PC-9 (cell line): ENCODE measurements around the gene PRF1. TPM values are rescaled to one million over a fixed set of nuclear protein-coding genes. Genes with fewer than 3 reads are reported as not detected.

Experiments
- BruUV-seq: library from RNA; stranded (reverse); fragments of 400-500 nt; replicated peaks from 2 replicates; lab custom pipeline; 2021; lab: Mats Ljungman, UMichigan
- CTCF ChIA-PET: fragments of 300-600 bp; sonication (Branson Sonifier 250); formaldehyde crosslinking; loops from one replicate; lab custom pipeline; 2022; ENCODE audit warnings: antibody characterized with exemption; lab: Charles Lee
- POLR2A ChIA-PET: fragments of 300-600 bp; sonication (Branson Sonifier 250); formaldehyde crosslinking; loops from one replicate; lab custom pipeline; 2022; ENCODE audit warnings: antibody characterized with exemption; ENCODE audit not compliant: unreplicated experiment; lab: Charles Lee
- DNase-seq, 2 experiments: peaks; one replicate each; pipeline versions ENCODE4 v3.0.0 to v3.0.0-alpha.2; 2015 to 2022; ENCODE audit warnings: mixed read lengths in 1 of 2
- H2AFZ ChIP-seq: fragments of 200-600 bp; sonication (generic); 2 replicates; pipeline ENCODE4 v1.8.1; 2017; ENCODE audit warnings: antibody characterized with exemption
- H3F3A ChIP-seq: fragments of 200-600 bp; sonication (generic); 2 replicates; pipeline ENCODE4 v1.8.1; 2017; ENCODE audit warnings: antibody characterized with exemption, mild to moderate bottlenecking, low read depth; ENCODE audit not compliant: insufficient read depth
- H3K27ac ChIP-seq: fragments of 200-600 bp; sonication (generic); 2 replicates; pipeline ENCODE4 v1.6.1; 2016; ENCODE audit warnings: mixed run types
- H3K27me3 ChIP-seq: fragments of 200-600 bp; sonication (generic); 2 replicates; pipeline ENCODE4 v1.6.1; 2016; ENCODE audit warnings: low read depth, mixed run types; ENCODE audit not compliant: insufficient read depth
- H3K36me3 ChIP-seq: fragments of 200-600 bp; sonication (generic); 2 replicates; pipeline ENCODE4 v1.6.1; 2016; ENCODE audit warnings: low read depth, mixed run types
- H3K4me1 ChIP-seq: fragments of 200-600 bp; sonication (generic); replicated peaks from 2 replicates; pipeline ENCODE4 v1.6.1; 2016; ENCODE audit warnings: mixed run types; ENCODE audit not compliant: insufficient read depth
- H3K4me2 ChIP-seq: fragments of 200-600 bp; sonication (generic); 2 replicates; pipeline ENCODE4 v1.6.1; 2017; ENCODE audit warnings: mixed run types
- H3K4me3 ChIP-seq: fragments of 200-600 bp; sonication (generic); 2 replicates; pipeline ENCODE4 v1.6.1; 2016; ENCODE audit warnings: mixed run types
- H3K79me2 ChIP-seq: fragments of 200-600 bp; sonication (generic); 2 replicates; pipeline ENCODE4 v1.6.1; 2017; ENCODE audit warnings: low read depth, mixed run types
- H3K9me2 ChIP-seq: fragments of 200-600 bp; sonication (generic); 2 replicates; pipeline ENCODE4 v1.8.1; 2017; ENCODE audit warnings: mild to moderate bottlenecking; ENCODE audit not compliant: insufficient read depth
- H3K9me3 ChIP-seq: fragments of 200-600 bp; sonication (generic); 2 replicates; pipeline ENCODE4 v1.8.1; 2016; ENCODE audit warnings: low read depth; ENCODE audit not compliant: insufficient read depth
- H4K20me1 ChIP-seq: fragments of 200-600 bp; sonication (generic); 2 replicates; pipeline ENCODE4 v1.8.1; 2017; ENCODE audit not compliant: insufficient read depth
- CTCF ChIP-seq: fragments of 200-600 bp; sonication (generic); conservative IDR thresholded peaks from 2 replicates; pipeline ENCODE4 v1.6.1; 2017; ENCODE audit warnings: mixed run types, antibody characterized with exemption, mild to moderate bottlenecking, moderate library complexity
- EZH2 ChIP-seq: fragments of 200-600 bp; sonication (generic); IDR thresholded peaks from 2 replicates; pipeline ENCODE4 v1.8.0; 2017; ENCODE audit warnings: antibody characterized with exemption, low read depth
- intact Hi-C: fragments of 100-400 bp; cut with micrococcal nuclease; formaldehyde crosslinking; loops from one replicate; pipeline ENCODE4 v1.10.0; 2022; ENCODE audit not compliant: unreplicated experiment
- total RNA-seq: library from RNA; stranded (reverse); gene quantifications from 2 replicates; pipeline ENCODE4 v1.2.3, GENCODE V29; 2021

The PRF1 gene
- total RNA-seq, 1 experiment from 2014 or later: not detected

GRCh38 chr10:70620020-70620289, 17.4 kb upstream of the PRF1 start:
- Histone ChIP-seq H2AFZ (no peak overlapping the region), H3K27ac (no peak overlapping the region), H3K79me2 (no peaks in the 10 kb centered on the region), H3K4me1 (no peaks in the 10 kb centered on the region), H3K4me2 (no peak overlapping the region), H3K9me3 (peaks cover 16% of the 10 kb centered on the region), H4K20me1 (no peaks in the 10 kb centered on the region), H3K9me2 (no peaks in the 10 kb centered on the region), H3F3A (no peaks in the 10 kb centered on the region), H3K27me3 (no peaks in the 10 kb centered on the region), H3K36me3 (no peaks in the 10 kb centered on the region), H3K4me3 (no peak overlapping the region)
- POLR2A ChIA-PET: interaction anchor here (0.7 kb wide), 1 partner anchor 565 kb away, joined by 3 read pairs; no protein-coding TSS in a partner anchor
- intact Hi-C loops: no loop called here
- TF ChIP-seq CTCF (no peak), EZH2 (no peak)
- no TSS peak for BruUV-seq
- no peak for DNase-seq
- CTCF ChIA-PET: interaction anchor here (0.6 to 0.8 kb wide), 2 partner anchors 44 to 426 kb away, joined by 3 to 4 read pairs; no protein-coding TSS in a partner anchor

GRCh38 chr10:70619271-70620019, 16.9 kb upstream of the PRF1 start:
- H3K4me2 ChIP-seq: no peak overlapping the region
- intact Hi-C loops: loop anchor here (1.0 to 5.0 kb wide), 2 partner anchors 140 to 263 kb away; no protein-coding TSS in a partner anchor
- POLR2A ChIA-PET: no interaction called here
- no TSS peak for BruUV-seq
- no peaks in the 10 kb centered on the region for H3K27me3 ChIP-seq
- TF ChIP-seq EZH2: no peak
- peak; percentile 69 for TF ChIP-seq CTCF
- H3K27ac ChIP-seq: no peak overlapping the region
- H3K4me3 ChIP-seq: no peak overlapping the region
- no peaks in the 10 kb centered on the region for H3K4me1 ChIP-seq
- no peak overlapping the region for H2AFZ ChIP-seq
- H3K79me2 ChIP-seq: no peaks in the 10 kb centered on the region
- peak in 1 of 2 experiments; percentile 37 for DNase-seq
- H4K20me1 ChIP-seq: no peaks in the 10 kb centered on the region
- H3K36me3 ChIP-seq: no peaks in the 10 kb centered on the region
- H3K9me2 ChIP-seq: no peaks in the 10 kb centered on the region
- H3F3A ChIP-seq: no peaks in the 10 kb centered on the region
- H3K9me3 ChIP-seq: peaks cover 16% of the 10 kb centered on the region
- CTCF ChIA-PET: interaction anchor here (0.6 to 0.8 kb wide), 2 partner anchors 43 to 425 kb away, joined by 3 to 4 read pairs; no protein-coding TSS in a partner anchor

- H3K4me3 ChIP-seq: no peak overlapping the region
- CTCF ChIA-PET: no interaction called here
- H2AFZ ChIP-seq: no peak overlapping the region
- POLR2A ChIA-PET: no interaction called here
- intact Hi-C loops: loop anchor here (1.0 to 5.0 kb wide), 2 partner anchors 141 to 264 kb away; no protein-coding TSS in a partner anchor
- peaks cover 16% of the 10 kb centered on the region for H3K9me3 ChIP-seq
- H3K27me3 ChIP-seq: no peaks in the 10 kb centered on the region
- no peaks in the 10 kb centered on the region for H3K9me2 ChIP-seq
- BruUV-seq: no TSS peak
- H3K4me2 ChIP-seq: no peak overlapping the region
- H3K4me1 ChIP-seq: no peaks in the 10 kb centered on the region
- H3F3A ChIP-seq: no peaks in the 10 kb centered on the region
- no peaks in the 10 kb centered on the region for H3K79me2 ChIP-seq
- H4K20me1 ChIP-seq: no peaks in the 10 kb centered on the region
- no peaks in the 10 kb centered on the region for H3K36me3 ChIP-seq
- TF ChIP-seq CTCF: no peak
- no peak for TF ChIP-seq EZH2
- no peak overlapping the region for H3K27ac ChIP-seq
- DNase-seq: no peak
Observed at GRCh38 chr10:70618663-70619062, 16.1 kb upstream of the PRF1 start.
